Measurements from ENCODE around the gene SGMS1. TPM values are rescaled to one million over a fixed set of nuclear protein-coding genes. Genes with fewer than 3 reads are reported as not detected.

Gene SGMS1
- total and polyA plus RNA-seq, 2 donors from 2014 or later, result 13.6 to 100 TPM

DNA sequence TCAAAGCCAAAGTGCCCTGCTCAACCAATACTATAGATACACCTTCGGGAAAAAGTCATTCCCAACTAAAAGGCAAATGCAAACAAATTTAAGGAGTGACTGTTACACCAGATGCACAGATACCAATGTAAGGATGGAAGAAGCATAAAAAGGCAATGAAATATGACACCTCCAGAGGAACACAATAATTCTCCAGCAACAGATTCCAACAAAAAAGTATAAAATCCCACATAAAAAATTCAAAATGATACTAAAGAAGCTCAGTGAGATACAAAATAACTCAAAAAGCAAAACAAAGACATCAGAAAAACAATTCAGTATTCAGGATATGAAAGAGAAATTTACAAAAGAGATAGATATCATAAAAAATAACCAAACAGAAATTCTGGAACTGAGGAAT, 328.4 kb downstream of the SGMS1 start:
- FAIRE-seq, result no peak
- no peak overlapping the region for H3K9ac ChIP-seq (ENCODE audit: low read length in 3 of 3)
- H3K9me3 ChIP-seq (ENCODE audit: control insufficient read depth in 2 of 3, insufficient read depth in 1 of 3, low read length in 3 of 3), result no peaks in the 10 kb centered on the region
- no peak overlapping the region for H3K4me3 ChIP-seq (ENCODE audit: low read length in 3 of 3)
- TF ChIP-seq, protein P1, sequence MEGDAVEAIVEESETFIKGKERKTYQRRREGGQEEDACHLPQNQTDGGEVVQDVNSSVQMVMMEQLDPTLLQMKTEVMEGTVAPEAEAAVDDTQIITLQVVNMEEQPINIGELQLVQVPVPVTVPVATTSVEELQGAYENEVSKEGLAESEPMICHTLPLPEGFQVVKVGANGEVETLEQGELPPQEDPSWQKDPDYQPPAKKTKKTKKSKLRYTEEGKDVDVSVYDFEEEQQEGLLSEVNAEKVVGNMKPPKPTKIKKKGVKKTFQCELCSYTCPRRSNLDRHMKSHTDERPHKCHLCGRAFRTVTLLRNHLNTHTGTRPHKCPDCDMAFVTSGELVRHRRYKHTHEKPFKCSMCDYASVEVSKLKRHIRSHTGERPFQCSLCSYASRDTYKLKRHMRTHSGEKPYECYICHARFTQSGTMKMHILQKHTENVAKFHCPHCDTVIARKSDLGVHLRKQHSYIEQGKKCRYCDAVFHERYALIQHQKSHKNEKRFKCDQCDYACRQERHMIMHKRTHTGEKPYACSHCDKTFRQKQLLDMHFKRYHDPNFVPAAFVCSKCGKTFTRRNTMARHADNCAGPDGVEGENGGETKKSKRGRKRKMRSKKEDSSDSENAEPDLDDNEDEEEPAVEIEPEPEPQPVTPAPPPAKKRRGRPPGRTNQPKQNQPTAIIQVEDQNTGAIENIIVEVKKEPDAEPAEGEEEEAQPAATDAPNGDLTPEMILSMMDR (IDR thresholded peaks at IDR 0.05; ENCODE audit: borderline replicate concordance, extremely low read depth, insufficient read depth), result no peak
- no peaks in the 10 kb centered on the region for H3K27me3 ChIP-seq (ENCODE audit: control insufficient read depth, insufficient read depth, low read length)
- DNase-seq, result no peak
- H3K4me1 ChIP-seq (ENCODE audit: control insufficient read depth in 2 of 3, insufficient read depth in 2 of 3, low read depth in 1 of 3, low read length in 3 of 3), result no peaks in the 10 kb centered on the region
- H3K36me3 ChIP-seq (ENCODE audit: control insufficient read depth in 2 of 3, insufficient read depth in 3 of 3, low read length in 3 of 3), result no peaks in the 10 kb centered on the region
- H3K27ac ChIP-seq (ENCODE audit: low read depth in 2 of 2, low read length in 2 of 2), result no peak overlapping the region
- intact Hi-C loops (cut with DNase I), result no loop called here

DNA sequence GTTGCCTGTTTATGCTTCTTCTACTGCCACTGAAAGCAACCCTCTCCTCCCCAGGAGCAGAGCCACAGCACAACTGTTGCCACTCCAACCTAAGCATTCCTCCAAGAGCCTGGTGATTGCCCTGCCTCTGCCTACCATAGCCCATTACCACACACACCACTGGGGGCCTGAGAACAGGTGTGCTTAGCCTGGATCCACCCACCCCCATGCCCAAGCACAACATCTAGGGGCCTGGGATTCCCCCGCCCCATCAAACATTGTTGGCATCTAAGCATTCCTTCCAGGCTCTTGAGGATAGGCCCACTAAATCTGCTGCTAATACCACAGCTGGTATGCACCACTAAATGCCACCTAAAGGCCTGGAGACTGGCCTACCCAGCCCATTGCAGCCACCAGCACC, 329.2 kb downstream of the SGMS1 start:
- FAIRE-seq (no peak), DNase-seq (no peak)
- H3K9me3 ChIP-seq (ENCODE audit: control insufficient read depth in 2 of 3, insufficient read depth in 1 of 3, low read length in 3 of 3), result no peaks in the 10 kb centered on the region

GRCh38 chr10:50293513-50294313, 330.0 kb downstream of the SGMS1 start:
- H3K36me3 ChIP-seq (ENCODE audit: control insufficient read depth in 2 of 3, insufficient read depth in 3 of 3, low read length in 3 of 3), result no peaks in the 10 kb centered on the region
- H3K27ac ChIP-seq (ENCODE audit: low read depth in 2 of 2, low read length in 2 of 2), result no peak overlapping the region
- intact Hi-C loops (cut with DNase I), result no loop called here
- H3K27me3 ChIP-seq (ENCODE audit: control insufficient read depth, insufficient read depth, low read length), result no peaks in the 10 kb centered on the region
- no peak overlapping the region for H3K4me3 ChIP-seq (ENCODE audit: low read length in 3 of 3)
- H3K9ac ChIP-seq (ENCODE audit: low read length in 3 of 3), result no peak overlapping the region
- no peaks in the 10 kb centered on the region for H3K4me1 ChIP-seq (ENCODE audit: control insufficient read depth in 2 of 3, insufficient read depth in 2 of 3, low read depth in 1 of 3, low read length in 3 of 3)
- no peaks in the 10 kb centered on the region for H3K9me3 ChIP-seq (ENCODE audit: control insufficient read depth in 2 of 3, insufficient read depth in 1 of 3, low read length in 3 of 3)
- no peak for DNase-seq
- no peak for FAIRE-seq
- TF ChIP-seq, protein P1 (IDR thresholded peaks at IDR 0.05; ENCODE audit: borderline replicate concordance, extremely low read depth, insufficient read depth), result no peak

More for the DNA sequence above, 329.2 kb downstream of the SGMS1 start:
- no peak overlapping the region for H3K4me3 ChIP-seq (ENCODE audit: low read length in 3 of 3)
- H3K9ac ChIP-seq (ENCODE audit: low read length in 3 of 3), result no peak overlapping the region
- H3K4me1 ChIP-seq (ENCODE audit: control insufficient read depth in 2 of 3, insufficient read depth in 2 of 3, low read depth in 1 of 3, low read length in 3 of 3), result no peaks in the 10 kb centered on the region
- H3K27ac ChIP-seq (ENCODE audit: low read depth in 2 of 2, low read length in 2 of 2), result no peak overlapping the region
- TF ChIP-seq, protein P1 (IDR thresholded peaks at IDR 0.05; ENCODE audit: borderline replicate concordance, extremely low read depth, insufficient read depth), result no peak
- no peaks in the 10 kb centered on the region for H3K36me3 ChIP-seq (ENCODE audit: control insufficient read depth in 2 of 3, insufficient read depth in 3 of 3, low read length in 3 of 3)
- intact Hi-C loops (cut with DNase I), result no loop called here
- no peaks in the 10 kb centered on the region for H3K27me3 ChIP-seq (ENCODE audit: control insufficient read depth, insufficient read depth, low read length)
